Body of pancreas (tissue), 4 donors: ENCODE measurements around the gene PRKRIP1.
"Not testable (repeated sequence)": the region's sequence is repeated elsewhere in the genome, so short reads cannot be mapped to it uniquely, and the experiment has no call there.

ENCODE experiments used
- CTCF ChIP-seq, 7 experiments: fragments of 450-650 bp in 4 of 7; fragments of 200-600 bp in 3 of 7; sonication (generic) in 3 of 7; IDR thresholded peaks; one replicate each; pipeline ENCODE4 v1.5.1; 2016 to 2019; ENCODE audit warnings: antibody characterized with exemption in 7 of 7
- POLR2A ChIP-seq, 3 donors: fragments of 450-650 bp; IDR thresholded peaks; one replicate each; pipeline ENCODE4 v1.6.1; 2016; ENCODE audit warnings: antibody characterized with exemption in 3 of 3, mild to moderate bottlenecking in 2 of 3

DNA sequence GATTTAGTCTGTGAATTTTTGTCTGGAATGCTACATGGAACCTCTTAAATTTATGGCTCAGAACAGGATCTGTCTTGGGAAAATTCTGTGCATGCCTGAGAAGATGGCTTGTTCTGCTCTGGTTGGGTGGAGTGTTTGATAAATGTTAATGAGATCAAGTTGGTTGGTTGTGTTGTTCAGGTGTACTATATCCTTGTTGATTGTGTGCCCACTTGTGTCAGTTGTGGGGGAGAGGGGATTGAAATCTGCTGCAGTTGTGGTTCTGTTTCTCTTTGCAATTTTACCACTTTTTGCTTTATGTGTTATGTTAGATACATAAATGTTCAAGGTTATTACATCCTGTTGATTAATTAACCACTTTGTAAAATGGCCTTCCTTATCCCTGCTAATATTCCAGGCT lies 26.1 kb upstream of the PRKRIP1 start:
- not testable (repeated sequence) for TF ChIP-seq CTCF, POLR2A (IDR thresholded peaks at IDR 0.05)
